MM.1S (cell line): ENCODE data around the gene STRIT1.

Experiments used
- DNase-seq: peaks from one replicate; pipeline ENCODE4 v3.0.0-alpha.2; 2015
- H2AFZ ChIP-seq: fragments of 300-600 bp; sonication (generic); 2 replicates; pipeline ENCODE4 v1.6.0; 2016; ENCODE audit warnings: antibody characterized with exemption, low read length
- H3F3A ChIP-seq: fragments of 300-600 bp; sonication (generic); 2 replicates; pipeline ENCODE4 v1.6.1; 2016; ENCODE audit warnings: mild to moderate bottlenecking, antibody characterized with exemption, low read length, moderate library complexity, mixed read lengths; ENCODE audit not compliant: insufficient read depth
- H3K27ac ChIP-seq: fragments of 300-600 bp; sonication (generic); 2 replicates; pipeline ENCODE4 v1.5.1; 2016; ENCODE audit warnings: mild to moderate bottlenecking, low read length
- H3K27me3 ChIP-seq: fragments of 300-600 bp; sonication (generic); replicated peaks from 2 replicates; pipeline ENCODE4 v1.6.0; 2016; ENCODE audit warnings: low read length; ENCODE audit not compliant: insufficient read depth
- H3K36me3 ChIP-seq: fragments of 300-600 bp; sonication (generic); replicated peaks from 2 replicates; pipeline ENCODE4 v1.6.1; 2016; ENCODE audit warnings: mild to moderate bottlenecking, low read length, mixed read lengths; ENCODE audit not compliant: insufficient read depth
- H3K4me1 ChIP-seq: fragments of 300-600 bp; sonication (generic); 2 replicates; pipeline ENCODE4 v1.6.1; 2016; ENCODE audit warnings: low read length, mixed read lengths
- H3K4me2 ChIP-seq: fragments of 300-600 bp; sonication (generic); 2 replicates; pipeline ENCODE4 v1.6.0; 2016; ENCODE audit warnings: low read depth, low read length
- H3K4me3 ChIP-seq: fragments of 300-600 bp; sonication (generic); 2 replicates; pipeline ENCODE4 v1.5.1; 2016; ENCODE audit warnings: low read length, mixed read lengths
- H3K79me2 ChIP-seq: fragments of 300-600 bp; sonication (generic); 2 replicates; pipeline ENCODE4 v1.6.1; 2016; ENCODE audit warnings: mixed run types, low read length, mixed read lengths
- H3K9ac ChIP-seq: fragments of 300-600 bp; sonication (generic); 2 replicates; pipeline ENCODE4 v1.6.1; 2016; ENCODE audit warnings: low read length, mixed read lengths
- H3K9me2 ChIP-seq: fragments of 300-600 bp; sonication (generic); replicated peaks from 2 replicates; pipeline ENCODE4 v1.6.1; 2016; ENCODE audit warnings: mild to moderate bottlenecking, low read length, mixed read lengths; ENCODE audit not compliant: insufficient read depth
- H3K9me3 ChIP-seq: fragments of 300-600 bp; sonication (generic); replicated peaks from 2 replicates; pipeline ENCODE4 v1.6.1; 2016; ENCODE audit warnings: mild to moderate bottlenecking, low read length, mixed read lengths; ENCODE audit not compliant: insufficient read depth
- H4K20me1 ChIP-seq: fragments of 300-600 bp; sonication (generic); 2 replicates; pipeline ENCODE4 v1.6.1; 2016; ENCODE audit warnings: mild to moderate bottlenecking, low read length, moderate library complexity, mixed read lengths; ENCODE audit not compliant: insufficient read depth
- CTCF ChIP-seq: fragments of 300-600 bp; sonication (generic); IDR thresholded peaks from 2 replicates; pipeline ENCODE4 v1.5.1; 2016; ENCODE audit warnings: antibody characterized with exemption, low read length, mixed read lengths
- EZH2 ChIP-seq: fragments of 300-600 bp; sonication (generic); optimal IDR thresholded peaks from 2 replicates; pipeline ENCODE3; 2017; ENCODE audit warnings: low read depth, mild to moderate bottlenecking, antibody characterized with exemption, low read length, mixed read lengths
- EZH2phosphoT487 ChIP-seq: fragments of 300-600 bp; sonication (generic); IDR thresholded peaks from 2 replicates; pipeline ENCODE4 v1.6.1; 2018; ENCODE audit warnings: antibody characterized with exemption, low read length

The STRIT1 gene

GRCh38 chr3:155332716-155333115 is 39.2 kb upstream of the STRIT1 start:
- Histone ChIP-seq H3K9me3 (no peaks in the 10 kb centered on the region), H3K27ac (no peak overlapping the region), H3K9me2 (no peaks in the 10 kb centered on the region), H3F3A (peaks cover 6% of the 10 kb centered on the region), H3K36me3 (no peaks in the 10 kb centered on the region), H3K4me2 (no peak overlapping the region), H2AFZ (no peak overlapping the region), H4K20me1 (no peaks in the 10 kb centered on the region), H3K9ac (no peak overlapping the region), H3K4me1 (peaks cover 24% of the 10 kb centered on the region), H3K27me3 (no peaks in the 10 kb centered on the region), H3K4me3 (no peak overlapping the region), H3K79me2 (no peaks in the 10 kb centered on the region)
- no peak for DNase-seq
- no peak for TF ChIP-seq EZH2
- no peak for TF ChIP-seq CTCF
- TF ChIP-seq EZH2phosphoT487, result no peak

- Histone ChIP-seq H3K27me3 (no peaks in the 10 kb centered on the region), H3K36me3 (no peaks in the 10 kb centered on the region), H2AFZ (no peak overlapping the region), H3F3A (peaks cover 6% of the 10 kb centered on the region), H3K9ac (no peak overlapping the region), H3K4me3 (no peak overlapping the region), H3K9me2 (no peaks in the 10 kb centered on the region), H3K27ac (no peak overlapping the region), H3K9me3 (no peaks in the 10 kb centered on the region), H3K79me2 (no peaks in the 10 kb centered on the region), H4K20me1 (no peaks in the 10 kb centered on the region), H3K4me2 (no peak overlapping the region), H3K4me1 (peaks cover 23% of the 10 kb centered on the region)
- no peak for DNase-seq
- no peak for TF ChIP-seq EZH2phosphoT487
- TF ChIP-seq EZH2, result no peak
- TF ChIP-seq CTCF, result no peak
Measured at GRCh38 chr3:155331078-155331477, 37.6 kb upstream of the STRIT1 start.

GRCh38 chr3:155330370-155330769 is 36.9 kb upstream of the STRIT1 start:
- Histone ChIP-seq H3K79me2 (no peaks in the 10 kb centered on the region), H3F3A (peaks cover 4% of the 10 kb centered on the region), H3K9me2 (no peaks in the 10 kb centered on the region), H3K27me3 (no peaks in the 10 kb centered on the region), H2AFZ (no peak overlapping the region), H3K36me3 (no peaks in the 10 kb centered on the region), H3K4me1 (peaks cover 19% of the 10 kb centered on the region), H3K9me3 (no peaks in the 10 kb centered on the region), H3K27ac (no peak overlapping the region), H3K9ac (no peak overlapping the region), H3K4me2 (no peak overlapping the region), H4K20me1 (no peaks in the 10 kb centered on the region), H3K4me3 (no peak overlapping the region)
- DNase-seq, result no peak
- TF ChIP-seq EZH2phosphoT487 (no peak), CTCF (no peak), EZH2 (no peak)
